HEK293 (cell line): ENCODE measurements around the gene ZNF446.

ENCODE experiments used
- YY1 ChIP-seq: fragments of 450-650 bp; formaldehyde crosslinking; IDR thresholded peaks from 2 replicates; pipeline ENCODE4 v1.5.1; 2018; ENCODE audit warnings: missing biosample characterization, missing genetic modification characterization
- ZNF354C ChIP-seq: fragments of 450-650 bp; formaldehyde crosslinking; IDR thresholded peaks from 2 replicates; pipeline ENCODE4 v1.5.1; 2016; ENCODE audit warnings: missing biosample characterization, missing genetic modification characterization, low read depth, borderline replicate concordance

GRCh38 chr19:58460039-58460438 is 16.1 kb upstream of the ZNF446 start:
- TF ChIP-seq YY1 (tag by site-specific recombination) (no peak), ZNF354C (tag by site-specific recombination) (no peak)
